ENCODE results near the gene AAK1.

The AAK1 gene

GRCh38 chr2:69491864-69492263, 151.7 kb downstream of the AAK1 start:
- no peak for DNase-seq (ENCODE audit: low read depth, low spot score)

DNA sequence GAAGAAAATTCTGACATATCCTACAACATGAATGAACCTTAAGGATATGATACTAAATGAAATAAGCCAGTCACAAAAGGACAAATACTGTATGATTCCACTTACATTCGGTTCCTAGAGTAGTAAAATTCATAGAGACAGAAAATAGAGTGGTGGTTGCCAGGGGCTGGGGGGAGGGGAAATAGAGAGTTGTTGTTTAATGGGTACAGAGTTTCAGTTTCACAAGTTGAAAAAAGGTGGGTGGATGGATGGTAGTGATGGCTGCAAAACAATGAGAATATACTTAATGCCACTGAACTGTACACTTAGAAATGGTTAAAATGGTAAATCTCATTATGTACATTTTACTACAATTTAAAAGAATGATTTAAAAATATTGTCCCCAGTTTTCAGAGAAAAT, 153.1 kb downstream of the AAK1 start:
- DNase-seq (ENCODE audit: low read depth, low spot score) = no peak

DNA sequence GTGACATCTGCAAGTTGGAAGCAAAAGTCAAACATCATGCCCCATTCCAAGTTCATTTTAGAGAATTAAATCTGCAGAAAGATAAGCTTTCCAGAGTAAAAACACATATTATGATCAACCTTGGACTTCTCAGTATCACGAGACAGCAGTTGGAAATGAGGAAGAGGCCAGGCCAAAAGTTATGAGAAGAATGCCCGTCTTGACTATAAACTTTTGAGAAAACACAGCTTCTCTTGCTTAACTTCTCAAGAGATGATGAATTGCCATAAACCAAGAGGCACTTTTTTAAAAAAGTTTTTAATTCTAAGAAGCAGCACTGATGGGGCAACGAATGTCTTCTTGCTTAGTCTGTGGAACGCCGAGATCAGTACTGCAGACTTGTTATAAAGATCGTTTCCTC, 153.7 kb downstream of the AAK1 start:
- DNase-seq (ENCODE audit: low read depth, low spot score) = no peak

GRCh38 chr2:69483696-69484095, 159.8 kb downstream of the AAK1 start:
- no peak for DNase-seq (ENCODE audit: low read depth, low spot score)

- peak; percentile 73 for DNase-seq (ENCODE audit: low read depth, low spot score)
Observed at GRCh38 chr2:69483024-69483423, 160.5 kb downstream of the AAK1 start.

- no peak for DNase-seq (ENCODE audit: low read depth, low spot score)
Observed at GRCh38 chr2:69482471-69482870, 161.1 kb downstream of the AAK1 start.

GRCh38 chr2:69481421-69481820, 162.1 kb downstream of the AAK1 start:
- no peak for DNase-seq (ENCODE audit: low read depth, low spot score)

- no peak for DNase-seq (ENCODE audit: low read depth, low spot score)
Observed at GRCh38 chr2:69477627-69478026, 165.9 kb downstream of the AAK1 start.

- DNase-seq (ENCODE audit: low read depth, low spot score) = no peak
Observed at GRCh38 chr2:69474688-69475087, 168.9 kb downstream of the AAK1 start.

- no peak for DNase-seq (ENCODE audit: low read depth, low spot score)
Observed at GRCh38 chr2:69471793-69472192, 171.7 kb downstream of the AAK1 start.

DNA sequence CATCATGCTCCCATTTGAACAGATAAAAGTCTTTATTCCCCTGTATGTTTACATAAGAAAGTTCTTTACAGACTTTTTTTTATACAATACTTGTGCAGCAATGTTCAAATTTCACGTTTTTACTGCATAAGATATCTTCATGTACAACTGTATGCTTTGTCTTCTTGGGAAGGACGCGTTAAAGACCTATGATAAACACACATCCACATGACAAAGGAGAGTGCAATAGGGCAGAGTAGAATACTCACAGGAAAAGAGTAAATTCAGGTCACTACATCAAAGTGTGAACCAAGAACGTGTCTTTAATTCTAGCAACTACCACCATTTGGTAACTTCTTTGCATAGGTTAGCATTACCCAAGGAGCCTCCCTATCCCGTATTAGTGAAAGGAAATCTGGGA, 172.6 kb downstream of the AAK1 start:
- DNase-seq (ENCODE audit: low read depth, low spot score) = no peak

- DNase-seq (ENCODE audit: low read depth, low spot score) = peak; percentile 44
Observed at GRCh38 chr2:69469784-69470183, 173.8 kb downstream of the AAK1 start.

DNA sequence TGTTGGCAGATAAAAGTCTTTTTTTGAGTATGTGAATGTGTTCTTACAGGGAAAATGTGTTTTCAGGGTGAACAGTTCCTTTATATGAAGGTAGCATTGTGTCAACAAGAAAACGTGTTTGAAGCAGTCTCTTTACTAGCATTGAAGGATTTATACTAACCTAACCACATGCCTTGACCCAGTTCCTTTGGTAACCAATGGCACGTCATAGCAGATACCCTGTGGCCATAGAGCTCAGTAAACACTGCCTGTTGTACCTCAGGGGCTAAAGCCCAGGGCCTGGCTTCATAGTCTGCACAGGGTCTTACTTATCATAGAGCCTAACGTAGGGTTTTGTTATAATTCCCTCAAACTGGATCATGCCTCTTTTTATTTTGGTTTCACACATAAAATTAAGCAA, 174.2 kb downstream of the AAK1 start:
- DNase-seq (ENCODE audit: low read depth, low spot score) = no peak

GRCh38 chr2:69466728-69467127, 176.8 kb downstream of the AAK1 start:
- DNase-seq (ENCODE audit: low read depth, low spot score) = peak; percentile 15

- DNase-seq (ENCODE audit: low read depth, low spot score) = no peak
Observed at GRCh38 chr2:69465513-69466456, 177.8 kb downstream of the AAK1 start.

DNA sequence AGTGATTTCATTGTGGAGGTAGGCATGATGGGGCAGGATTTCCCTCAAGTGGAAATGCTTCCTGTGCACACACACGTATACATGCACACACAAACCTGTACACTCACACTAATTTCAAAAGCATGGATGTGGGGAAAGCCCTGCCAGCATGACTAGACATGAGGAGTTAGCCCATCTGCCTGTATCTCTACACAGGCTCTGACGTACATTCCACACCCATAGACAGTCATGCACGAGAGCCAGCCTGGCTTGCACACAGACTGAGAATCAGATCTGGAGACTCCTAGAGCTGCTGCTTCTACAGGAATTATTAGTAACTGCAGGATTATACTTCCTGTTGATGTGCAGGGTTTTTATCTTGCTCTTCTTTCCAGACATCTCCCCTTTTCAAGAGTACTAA, 179.0 kb downstream of the AAK1 start:
- DNase-seq (ENCODE audit: low read depth, low spot score) = no peak

DNA sequence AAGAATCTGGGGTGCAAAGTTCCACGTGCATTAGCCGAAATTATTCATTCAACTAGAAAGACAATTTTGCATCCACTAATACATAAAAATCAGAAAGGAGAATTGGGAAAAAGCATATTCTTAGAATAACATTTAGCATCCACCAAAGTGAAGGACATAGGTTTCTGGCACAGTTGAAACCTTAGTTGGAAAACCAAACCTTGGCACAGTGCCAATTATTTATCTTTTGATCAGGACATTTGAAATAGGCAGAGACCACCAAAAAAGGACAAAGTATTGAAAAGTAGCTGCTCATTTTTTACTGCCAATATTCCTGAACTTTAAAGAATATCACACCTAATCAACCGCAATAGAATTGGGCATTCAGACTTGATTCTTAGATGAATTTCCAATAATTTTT, 180.8 kb downstream of the AAK1 start:
- DNase-seq (ENCODE audit: low read depth, low spot score) = no peak

DNA sequence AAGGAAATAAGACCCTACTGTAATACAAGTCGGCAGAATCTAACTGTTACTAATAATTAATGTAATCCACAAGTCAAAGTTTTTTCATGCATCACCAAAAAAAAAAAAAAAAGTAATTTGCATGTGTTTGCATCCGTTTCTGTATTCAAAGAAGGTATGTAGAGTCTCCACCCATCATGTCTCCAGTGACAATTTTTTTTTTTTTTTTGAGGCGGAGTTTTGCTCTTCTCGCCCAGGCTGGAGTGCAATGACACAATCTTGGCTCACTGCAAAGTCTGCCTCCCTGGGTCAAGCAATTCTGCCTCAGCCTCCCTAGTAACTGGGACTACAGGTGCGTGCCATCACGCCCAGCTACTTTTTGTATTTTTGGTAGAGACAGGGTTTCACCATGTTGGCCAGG, 182.1 kb downstream of the AAK1 start:
- DNase-seq (ENCODE audit: low read depth, low spot score) = no peak

DNA sequence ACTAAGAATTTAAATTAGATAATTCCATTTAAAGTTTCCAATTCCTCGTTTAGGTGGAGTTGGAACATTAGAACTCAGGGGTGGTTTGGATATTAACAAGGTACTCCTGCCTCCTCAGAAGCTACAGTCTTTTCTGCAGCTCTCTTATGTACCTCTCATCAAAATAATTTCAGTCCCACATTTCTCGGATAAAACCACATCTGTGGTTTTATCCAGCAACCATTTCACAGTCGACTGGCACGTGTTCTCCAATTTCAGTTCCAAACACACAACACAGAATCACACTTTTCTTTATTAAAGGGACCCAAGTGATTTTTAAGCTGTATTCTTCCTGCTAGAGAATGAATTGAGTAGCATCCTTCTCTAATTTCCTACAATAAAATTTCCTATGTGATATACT, 183.6 kb downstream of the AAK1 start:
- DNase-seq (ENCODE audit: low read depth, low spot score) = peak; percentile 58

DNA sequence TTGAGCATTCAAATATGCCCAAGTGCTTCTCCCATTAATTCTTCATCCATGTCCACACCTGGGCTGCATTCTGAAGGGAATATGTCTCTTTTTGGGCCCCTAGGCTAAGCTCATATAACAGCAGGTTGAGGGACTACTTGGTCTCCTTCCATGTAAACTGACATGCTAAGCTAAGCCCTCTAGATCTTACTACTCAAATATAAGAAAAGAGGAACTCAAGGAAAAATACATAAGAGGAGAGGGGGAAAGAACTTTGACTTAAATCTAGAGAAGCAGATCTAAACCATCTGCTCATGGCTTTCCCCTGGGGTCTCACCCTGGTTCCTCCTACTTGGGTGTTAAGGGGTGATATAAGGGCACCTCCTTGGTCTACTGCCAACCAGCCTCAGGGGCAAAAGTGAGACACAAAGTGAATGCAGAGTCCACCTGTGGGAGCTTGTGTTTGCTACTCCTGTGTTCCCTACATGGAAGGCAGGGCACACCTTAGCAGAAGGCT, 186.5 kb downstream of the AAK1 start:
- no peak for DNase-seq (ENCODE audit: low read depth, low spot score)

DNA sequence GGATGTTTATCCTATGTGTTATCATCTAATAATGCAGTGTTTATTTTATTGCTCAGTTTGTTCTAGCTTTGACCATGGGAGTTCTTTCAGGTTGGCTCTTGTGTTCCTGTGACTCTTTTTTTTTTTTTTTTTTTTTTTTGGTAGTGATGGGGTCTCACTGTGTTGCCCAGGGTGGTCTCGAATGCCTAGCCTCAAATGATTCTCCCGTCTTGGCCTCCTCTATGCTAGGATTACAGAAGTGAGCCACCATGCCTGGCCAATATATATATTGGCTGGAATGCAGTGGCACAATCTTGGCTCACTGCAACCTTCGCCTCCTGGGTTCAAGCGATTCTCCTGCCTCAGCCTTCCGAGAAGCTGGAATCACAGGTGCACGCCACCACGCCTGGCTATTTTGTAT, 187.4 kb downstream of the AAK1 start:
- DNase-seq (ENCODE audit: low read depth, low spot score) = no peak

- DNase-seq (ENCODE audit: low read depth, low spot score) = no peak
Observed at GRCh38 chr2:69454976-69455375, 188.6 kb downstream of the AAK1 start.

DNA sequence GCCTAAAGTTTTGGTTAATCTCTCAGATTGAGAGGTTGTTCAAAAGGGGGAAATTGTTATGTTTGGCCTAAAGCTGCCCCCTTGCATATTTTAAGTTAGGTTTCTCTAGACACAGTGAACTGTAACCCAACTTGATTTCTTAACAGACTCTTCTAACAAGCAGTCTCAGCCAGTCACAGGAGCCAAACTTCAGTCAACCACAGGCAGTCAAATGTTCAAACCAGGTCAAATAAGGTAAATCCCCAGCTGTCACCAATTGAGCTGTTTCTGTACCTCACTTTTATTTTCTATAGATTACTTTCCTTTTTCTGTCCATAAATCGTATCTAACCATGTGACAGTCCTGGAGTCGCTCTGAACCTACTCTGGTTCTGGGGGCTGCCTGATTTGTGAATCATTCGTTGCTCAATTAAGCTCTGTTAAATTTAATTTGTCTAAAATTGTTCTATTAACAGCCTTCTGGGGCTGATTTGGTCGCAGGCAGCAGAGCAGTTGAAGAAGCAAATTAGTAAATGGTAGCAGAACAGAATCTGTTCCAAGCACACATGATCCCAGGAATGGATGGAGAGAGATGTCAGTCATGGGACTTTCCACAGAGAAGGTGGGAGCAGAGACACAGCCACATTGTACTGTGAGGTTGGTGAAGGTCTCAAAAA, 189.9 kb downstream of the AAK1 start:
- DNase-seq (ENCODE audit: low read depth, low spot score) = peak; percentile 26

Data from astrocyte of the hippocampus (primary cell).